Activated naive CD4-positive, alpha-beta T cell treated with anti-CD3 and anti-CD28 coated beads, Interleukin-2, amount 50 U/mL, for 24 hours (primary cell): Measurements from ENCODE around the gene NOP56.
"Not testable (repeated sequence)": the region's sequence is repeated elsewhere in the genome, so short reads cannot be mapped to it uniquely, and the experiment has no call there.

Experiments used
- H3K27ac Mint-ChIP-seq: one replicate; pipeline ENCODE4 v1.8.0; 2021; ENCODE audit warnings: mild to moderate bottlenecking, mixed read lengths
- H3K27me3 Mint-ChIP-seq: one replicate; pipeline ENCODE4 v1.8.0; 2021; ENCODE audit warnings: mixed read lengths
- H3K36me3 Mint-ChIP-seq: one replicate; pipeline ENCODE4 v1.8.0; 2021; ENCODE audit warnings: mixed read lengths
- H3K4me1 Mint-ChIP-seq: one replicate; pipeline ENCODE4 v1.8.0; 2021; ENCODE audit warnings: mixed read lengths
- H3K4me3 Mint-ChIP-seq: one replicate; pipeline ENCODE4 v1.8.0; 2021; ENCODE audit warnings: mild to moderate bottlenecking, mixed read lengths
- H3K9me3 Mint-ChIP-seq: one replicate; pipeline ENCODE4 v1.8.0; 2021; ENCODE audit warnings: mixed read lengths

Gene NOP56

GRCh38 chr20:2657241-2657640 lies 4.8 kb downstream of the NOP56 start:
- Mint-ChIP-seq H3K4me3 (peak overlapping the region; percentile 89), H3K27ac (peak overlapping the region; percentile 81), H3K27me3 (no peaks in the 10 kb centered on the region), H3K4me1 (peaks cover 45% of the 10 kb centered on the region), H3K36me3 (peaks cover 37% of the 10 kb centered on the region), H3K9me3 (no peaks in the 10 kb centered on the region)

GRCh38 chr20:2657674-2658073 lies 5.2 kb downstream of the NOP56 start:
- H3K4me3 Mint-ChIP-seq: peak overlapping the region; percentile 37
- H3K9me3 Mint-ChIP-seq: no peaks in the 10 kb centered on the region
- no peaks in the 10 kb centered on the region for H3K27me3 Mint-ChIP-seq
- H3K27ac Mint-ChIP-seq: peak overlapping the region; percentile 81
- peaks cover 47% of the 10 kb centered on the region for H3K4me1 Mint-ChIP-seq
- peaks cover 38% of the 10 kb centered on the region for H3K36me3 Mint-ChIP-seq

GRCh38 chr20:2658414-2659354 lies 6.3 kb downstream of the NOP56 start:
- Mint-ChIP-seq H3K4me1 (peaks cover 50% of the 10 kb centered on the region), H3K27ac (peak overlapping the region; percentile 63), H3K4me3 (peak overlapping the region; percentile 9), H3K27me3 (no peaks in the 10 kb centered on the region), H3K36me3 (peaks cover 34% of the 10 kb centered on the region), H3K9me3 (no peaks in the 10 kb centered on the region)

- Mint-ChIP-seq H3K4me3 (no peak overlapping the region), H3K4me1 (peaks cover 51% of the 10 kb centered on the region)
Measured at GRCh38 chr20:2659547-2659946, 7.1 kb downstream of the NOP56 start.

GRCh38 chr20:2663364-2663886 lies 11.0 kb downstream of the NOP56 start:
- Mint-ChIP-seq H3K9me3 (no peaks in the 10 kb centered on the region), H3K27ac (peak overlapping the region; percentile 62), H3K4me1 (peaks cover 25% of the 10 kb centered on the region), H3K27me3 (no peaks in the 10 kb centered on the region), H3K36me3 (peaks cover 17% of the 10 kb centered on the region), H3K4me3 (peak overlapping the region; percentile 90)

More at GRCh38 chr20:2659547-2659946, 7.1 kb downstream of the NOP56 start:
- Mint-ChIP-seq H3K9me3 (no peaks in the 10 kb centered on the region), H3K27ac (no peak overlapping the region), H3K36me3 (peaks cover 31% of the 10 kb centered on the region), H3K27me3 (no peaks in the 10 kb centered on the region)

DNA sequence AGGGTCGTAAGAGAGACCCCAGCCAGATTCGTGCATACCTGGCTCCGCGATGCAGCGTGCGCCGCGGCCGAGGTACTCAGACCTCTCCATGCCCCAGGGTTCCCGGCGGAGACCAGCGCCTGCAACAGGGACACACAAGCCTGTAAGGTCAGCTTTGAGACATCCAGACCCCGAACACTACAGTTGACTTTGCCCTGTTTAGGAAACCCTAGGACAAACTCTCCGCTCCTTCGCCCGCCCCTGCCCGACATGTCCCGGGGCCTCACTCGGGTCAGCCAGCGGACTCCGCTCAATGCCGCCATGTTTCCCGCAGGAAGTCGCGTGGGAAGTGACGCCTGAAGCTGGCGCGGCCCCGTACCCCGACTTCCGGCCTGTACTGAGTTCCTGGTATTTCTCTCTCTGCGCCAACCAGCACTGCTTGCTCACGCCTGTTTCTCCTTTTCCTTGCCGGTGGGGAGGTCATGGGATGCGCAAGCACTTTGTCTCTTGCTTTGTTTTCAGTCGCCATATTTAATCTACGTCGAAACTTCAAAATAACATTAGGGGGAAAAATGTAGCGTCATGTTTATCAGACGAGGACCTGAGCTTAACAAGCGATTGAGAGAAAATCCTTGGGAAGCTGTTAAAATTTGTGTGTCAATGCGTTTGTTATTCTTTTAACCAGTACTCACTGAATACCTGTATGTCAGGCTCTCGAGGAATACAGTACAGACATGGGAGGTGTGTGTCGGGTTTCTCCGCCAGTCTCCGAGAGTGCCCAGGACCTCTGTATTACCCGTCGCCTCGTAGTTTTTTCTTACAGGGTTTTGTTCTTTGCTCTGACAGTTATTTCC lies 11.7 kb downstream of the NOP56 start, which contains the start of gene IDH3B:
Gene IDH3B (minus strand): TSS at position 330 of the 833 bp plus-strand sequence. CDS start 28 bp downstream, at position 302.
- H3K9me3 Mint-ChIP-seq: no peaks in the 10 kb centered on the region
- H3K27me3 Mint-ChIP-seq: no peaks in the 10 kb centered on the region
- H3K4me3 Mint-ChIP-seq: peak within 1 kb of the TSS; percentile 90
- H3K36me3 Mint-ChIP-seq: peaks cover 10% of the 10 kb centered on the region
- H3K27ac Mint-ChIP-seq: peak within 1 kb of the TSS; percentile 95
- peaks cover 19% of the 10 kb centered on the region for H3K4me1 Mint-ChIP-seq

GRCh38 chr20:2671977-2672376 lies 19.5 kb downstream of the NOP56 start:
- Mint-ChIP-seq H3K27me3 (no peaks in the 10 kb centered on the region), H3K4me3 (no peak overlapping the region), H3K4me1 (no peaks in the 10 kb centered on the region), H3K27ac (no peak overlapping the region), H3K9me3 (no peaks in the 10 kb centered on the region), H3K36me3 (no peaks in the 10 kb centered on the region)

GRCh38 chr20:2672446-2672845 lies 20.0 kb downstream of the NOP56 start:
- H3K9me3 Mint-ChIP-seq: no peaks in the 10 kb centered on the region
- no peak overlapping the region for H3K27ac Mint-ChIP-seq
- H3K4me1 Mint-ChIP-seq: no peaks in the 10 kb centered on the region
- no peaks in the 10 kb centered on the region for H3K27me3 Mint-ChIP-seq
- no peak overlapping the region for H3K4me3 Mint-ChIP-seq
- no peaks in the 10 kb centered on the region for H3K36me3 Mint-ChIP-seq

DNA sequence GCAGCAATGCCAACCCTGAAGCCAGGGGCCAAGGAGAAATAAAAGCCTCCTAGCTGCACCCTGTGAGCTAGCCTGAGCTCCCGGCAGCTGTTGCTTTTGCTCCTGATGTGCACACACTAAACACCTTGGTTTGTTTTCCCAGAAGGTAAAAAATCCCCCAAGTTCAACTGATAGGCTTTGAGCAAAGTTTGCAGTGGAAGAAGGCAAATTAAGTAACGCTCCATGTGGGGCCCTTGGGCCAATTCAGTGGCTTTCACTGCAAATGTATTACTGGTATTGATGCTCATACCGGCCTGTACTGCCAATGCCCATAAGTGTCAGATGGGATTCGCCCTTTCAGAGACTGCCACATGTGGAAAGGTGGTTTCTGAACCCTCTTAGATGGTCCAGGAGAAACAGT lies 21.0 kb downstream of the NOP56 start:
- H3K4me1 Mint-ChIP-seq: no peaks in the 10 kb centered on the region
- no peak overlapping the region for H3K4me3 Mint-ChIP-seq
- no peak overlapping the region for H3K27ac Mint-ChIP-seq
- H3K27me3 Mint-ChIP-seq: no peaks in the 10 kb centered on the region
- no peaks in the 10 kb centered on the region for H3K9me3 Mint-ChIP-seq
- no peaks in the 10 kb centered on the region for H3K36me3 Mint-ChIP-seq

- Mint-ChIP-seq H3K27me3 (peaks cover 4% of the 10 kb centered on the region), H3K4me1 (no peaks in the 10 kb centered on the region), H3K4me3 (no peak overlapping the region), H3K27ac (no peak overlapping the region), H3K36me3 (no peaks in the 10 kb centered on the region), H3K9me3 (no peaks in the 10 kb centered on the region)
Measured at GRCh38 chr20:2680046-2680445, 27.6 kb downstream of the NOP56 start.

DNA sequence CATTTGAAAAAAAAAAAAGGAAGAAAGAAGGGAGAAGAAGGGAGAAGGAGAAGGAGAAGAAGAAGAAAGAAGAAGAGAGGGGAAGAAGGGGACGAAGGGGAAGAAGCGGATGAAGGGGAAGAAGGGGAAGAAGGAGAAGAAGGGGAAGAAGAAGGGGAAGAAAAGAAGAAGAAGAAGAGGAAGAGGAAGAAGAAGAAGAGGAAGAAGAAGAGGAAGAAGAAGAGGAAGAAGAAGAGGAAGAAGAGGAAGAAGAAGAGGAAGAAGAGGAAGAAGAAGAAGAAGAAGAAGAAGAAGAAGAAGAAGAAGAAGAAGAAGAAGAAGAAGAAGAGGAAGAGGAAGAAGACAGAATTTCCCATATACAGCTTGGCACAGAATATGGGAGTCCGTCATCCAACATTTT lies 29.6 kb downstream of the NOP56 start:
- H3K27ac Mint-ChIP-seq, H3K27me3 Mint-ChIP-seq, H3K36me3 Mint-ChIP-seq, H3K4me3 Mint-ChIP-seq, H3K4me1 Mint-ChIP-seq, H3K9me3 Mint-ChIP-seq: not testable (repeated sequence)

GRCh38 chr20:2684817-2685216 lies 32.4 kb downstream of the NOP56 start:
- H3K27me3 Mint-ChIP-seq, H3K27ac Mint-ChIP-seq: not testable (repeated sequence)

DNA sequence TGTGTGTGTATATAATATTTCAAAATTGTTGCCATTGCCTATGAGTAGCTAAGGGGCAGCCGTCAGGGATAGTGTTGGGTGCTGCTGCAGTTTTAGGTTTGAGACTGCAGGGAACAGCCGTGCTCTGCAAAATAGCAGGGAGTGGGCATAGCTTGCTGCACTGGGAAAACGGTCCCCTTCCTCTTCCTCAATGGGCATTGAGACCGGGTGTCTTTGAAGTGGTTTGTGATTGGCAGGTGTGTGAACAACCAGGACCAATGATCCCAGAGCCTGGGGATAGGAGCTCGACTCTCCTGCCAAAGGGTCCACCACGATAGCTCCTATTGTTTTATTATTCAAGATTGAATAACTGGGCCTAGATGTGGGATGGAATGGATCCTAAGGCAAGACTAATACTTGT lies 35.1 kb downstream of the NOP56 start:
- H3K27me3 Mint-ChIP-seq: peaks cover 3% of the 10 kb centered on the region
- no peaks in the 10 kb centered on the region for H3K9me3 Mint-ChIP-seq
- H3K36me3 Mint-ChIP-seq: no peaks in the 10 kb centered on the region
- peak overlapping the region; percentile 33 for H3K4me3 Mint-ChIP-seq
- peaks cover 28% of the 10 kb centered on the region for H3K4me1 Mint-ChIP-seq
- H3K27ac Mint-ChIP-seq: no peak overlapping the region

More at GRCh38 chr20:2684817-2685216, 32.4 kb downstream of the NOP56 start:
- H3K36me3 Mint-ChIP-seq, H3K9me3 Mint-ChIP-seq, H3K4me3 Mint-ChIP-seq: not testable (repeated sequence)
- peaks cover 14% of the 10 kb centered on the region for H3K4me1 Mint-ChIP-seq

DNA sequence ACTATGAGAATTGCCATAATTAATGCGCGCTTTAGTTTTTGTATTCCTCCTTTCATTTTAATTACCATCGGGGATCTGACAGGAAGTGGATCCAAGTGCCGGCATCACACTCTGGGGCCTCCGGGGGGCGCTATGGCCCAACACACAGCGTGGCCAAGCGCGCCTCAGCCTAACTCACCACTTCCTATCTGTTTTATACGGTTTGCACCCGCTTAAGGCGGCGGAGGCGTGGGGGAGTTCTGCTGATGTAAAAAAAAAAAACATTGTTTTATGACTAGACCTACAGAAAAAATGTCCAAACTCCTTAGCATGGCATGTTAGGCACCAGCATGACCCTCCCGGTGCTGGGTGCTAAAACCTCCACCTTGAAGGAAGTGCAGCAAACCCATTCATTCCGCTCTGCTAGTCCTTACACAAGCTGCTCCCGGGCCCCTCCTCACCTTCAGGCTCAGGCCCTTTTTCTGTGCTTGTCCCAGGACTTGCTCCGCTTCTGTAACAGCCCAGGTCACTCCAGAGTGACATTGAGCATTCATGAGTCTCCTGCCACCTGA lies 35.7 kb downstream of the NOP56 start:
- peak overlapping the region; percentile 18 for H3K27ac Mint-ChIP-seq
- peak overlapping the region; percentile 33 for H3K4me3 Mint-ChIP-seq

GRCh38 chr20:2690213-2690612 lies 37.8 kb downstream of the NOP56 start:
- Mint-ChIP-seq H3K27me3 (peaks cover 7% of the 10 kb centered on the region), H3K4me3 (no peak overlapping the region), H3K36me3 (no peaks in the 10 kb centered on the region), H3K4me1 (peaks cover 28% of the 10 kb centered on the region), H3K27ac (no peak overlapping the region), H3K9me3 (no peaks in the 10 kb centered on the region)

More for the DNA sequence above, 35.7 kb downstream of the NOP56 start:
- Mint-ChIP-seq H3K27me3 (peaks cover 3% of the 10 kb centered on the region), H3K9me3 (no peaks in the 10 kb centered on the region), H3K4me1 (peaks cover 28% of the 10 kb centered on the region), H3K36me3 (no peaks in the 10 kb centered on the region)
